ENCODE results near the gene MRPL9. TPM values are rescaled to one million over a fixed set of nuclear protein-coding genes. Genes with fewer than 3 reads are reported as not detected.

MRPL9 gene
- total RNA-seq, 2 donors from 2014 or later: 47.9 to 65.7 TPM

DNA sequence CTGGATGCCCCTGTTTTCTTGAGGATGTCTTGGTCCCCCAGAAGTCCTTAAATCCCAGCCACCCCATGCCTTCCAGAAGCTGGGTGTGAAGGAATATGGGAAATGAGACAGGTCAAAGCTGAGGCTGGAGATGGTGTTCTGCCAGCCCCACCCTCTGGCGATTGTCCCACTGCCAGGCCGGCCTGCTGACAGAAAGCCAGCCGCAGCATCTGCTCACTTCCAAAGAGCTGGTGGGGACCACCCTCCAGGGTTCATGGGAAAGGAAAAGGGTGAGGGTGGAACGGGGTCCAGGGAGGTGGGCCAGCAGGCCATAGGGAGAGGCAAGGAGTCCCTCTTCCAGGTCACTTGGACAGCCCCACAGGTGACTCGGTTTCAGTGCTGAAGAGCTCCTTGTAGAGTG, 43.8 kb upstream of the MRPL9 start:
- Histone ChIP-seq H3K27ac (no peak overlapping the region), H3K4me3 (no peak overlapping the region), H3K9me3 (no peaks in the 10 kb centered on the region), H3K36me3 (no peaks in the 10 kb centered on the region), H3K27me3 (replicated peaks; ENCODE audit: insufficient read depth) (no peaks in the 10 kb centered on the region), H3K4me1 (ENCODE audit: control insufficient read depth in 1 of 2, low read depth in 2 of 2) (no peaks in the 10 kb centered on the region)
- no peak for DNase-seq (ENCODE audit: low spot score)
- TF ChIP-seq, protein P1, sequence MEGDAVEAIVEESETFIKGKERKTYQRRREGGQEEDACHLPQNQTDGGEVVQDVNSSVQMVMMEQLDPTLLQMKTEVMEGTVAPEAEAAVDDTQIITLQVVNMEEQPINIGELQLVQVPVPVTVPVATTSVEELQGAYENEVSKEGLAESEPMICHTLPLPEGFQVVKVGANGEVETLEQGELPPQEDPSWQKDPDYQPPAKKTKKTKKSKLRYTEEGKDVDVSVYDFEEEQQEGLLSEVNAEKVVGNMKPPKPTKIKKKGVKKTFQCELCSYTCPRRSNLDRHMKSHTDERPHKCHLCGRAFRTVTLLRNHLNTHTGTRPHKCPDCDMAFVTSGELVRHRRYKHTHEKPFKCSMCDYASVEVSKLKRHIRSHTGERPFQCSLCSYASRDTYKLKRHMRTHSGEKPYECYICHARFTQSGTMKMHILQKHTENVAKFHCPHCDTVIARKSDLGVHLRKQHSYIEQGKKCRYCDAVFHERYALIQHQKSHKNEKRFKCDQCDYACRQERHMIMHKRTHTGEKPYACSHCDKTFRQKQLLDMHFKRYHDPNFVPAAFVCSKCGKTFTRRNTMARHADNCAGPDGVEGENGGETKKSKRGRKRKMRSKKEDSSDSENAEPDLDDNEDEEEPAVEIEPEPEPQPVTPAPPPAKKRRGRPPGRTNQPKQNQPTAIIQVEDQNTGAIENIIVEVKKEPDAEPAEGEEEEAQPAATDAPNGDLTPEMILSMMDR (IDR thresholded peaks at IDR 0.05): no peak
- no peak for ATAC-seq (ENCODE audit: insufficient number of reproducible peaks, low FRiP score, low read depth)

- Histone ChIP-seq H3K36me3 (no peaks in the 10 kb centered on the region), H3K4me3 (no peak overlapping the region), H3K9me3 (no peaks in the 10 kb centered on the region), H3K27me3 (replicated peaks; ENCODE audit: insufficient read depth) (no peaks in the 10 kb centered on the region), H3K27ac (no peak overlapping the region), H3K4me1 (ENCODE audit: control insufficient read depth in 1 of 2, low read depth in 2 of 2) (no peaks in the 10 kb centered on the region)
- TF ChIP-seq, protein P1 (IDR thresholded peaks at IDR 0.05): no peak
- ATAC-seq (ENCODE audit: insufficient number of reproducible peaks, low FRiP score, low read depth) (no peak), DNase-seq (ENCODE audit: low spot score) (no peak)
These were observed 42.9 kb upstream of the MRPL9 start for GRCh38 chr1:151806170-151806569.

DNA sequence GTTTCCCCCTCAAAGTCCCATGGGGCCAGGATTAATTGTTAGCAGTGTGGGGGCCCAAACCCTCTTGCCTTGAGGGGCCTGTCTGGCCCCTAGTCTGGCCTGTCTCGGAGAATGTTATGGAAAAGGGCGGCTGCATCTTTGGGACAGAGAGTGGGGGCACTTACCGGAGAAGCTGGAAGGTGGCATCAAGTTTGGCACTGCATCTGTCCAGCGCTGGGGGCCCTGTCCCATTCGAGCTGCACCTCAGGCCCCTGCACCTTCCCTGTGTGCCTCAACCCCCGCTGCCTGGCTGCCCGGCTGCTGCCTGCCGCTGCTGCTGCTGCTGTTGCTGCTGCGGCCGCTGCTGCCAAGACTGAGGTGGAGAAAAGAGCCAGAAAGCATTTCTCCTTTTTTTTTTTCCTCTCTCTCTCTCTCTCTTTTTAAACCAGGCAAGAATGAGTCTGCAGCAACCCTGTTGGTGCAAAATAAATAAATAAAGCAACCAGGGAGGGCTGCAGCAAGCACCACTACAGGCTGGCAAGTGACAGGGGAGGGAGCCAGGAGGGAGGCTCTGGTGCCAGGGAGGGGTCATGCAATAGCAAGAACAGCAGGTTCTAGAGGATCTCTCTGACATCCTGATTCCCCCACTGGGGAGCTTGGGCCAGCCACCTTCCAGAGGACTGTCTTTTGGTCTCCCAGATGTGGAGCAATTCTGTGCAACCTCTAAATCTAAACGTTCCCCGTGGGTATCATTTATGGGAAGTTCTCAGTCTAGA, 41.9 kb upstream of the MRPL9 start, which contains the start of gene LINGO4:
LINGO4 (minus strand) TSS at position 354 of the 755 bp plus-strand sequence. CDS start 2,715 bp downstream, outside the sequence.
- H3K27me3 ChIP-seq (replicated peaks; ENCODE audit: insufficient read depth): no peaks in the 10 kb centered on the region
- DNase-seq (ENCODE audit: low spot score): no peak
- no peaks in the 10 kb centered on the region for H3K36me3 ChIP-seq
- no peak within 1 kb of the TSS for H3K4me3 ChIP-seq
- no peak for ATAC-seq (ENCODE audit: insufficient number of reproducible peaks, low FRiP score, low read depth)
- no peak within 1 kb of the TSS for H3K27ac ChIP-seq
- TF ChIP-seq, protein P1 (IDR thresholded peaks at IDR 0.05): no peak
- H3K9me3 ChIP-seq: no peaks in the 10 kb centered on the region
- no peaks in the 10 kb centered on the region for H3K4me1 ChIP-seq (ENCODE audit: control insufficient read depth in 1 of 2, low read depth in 2 of 2)

DNA sequence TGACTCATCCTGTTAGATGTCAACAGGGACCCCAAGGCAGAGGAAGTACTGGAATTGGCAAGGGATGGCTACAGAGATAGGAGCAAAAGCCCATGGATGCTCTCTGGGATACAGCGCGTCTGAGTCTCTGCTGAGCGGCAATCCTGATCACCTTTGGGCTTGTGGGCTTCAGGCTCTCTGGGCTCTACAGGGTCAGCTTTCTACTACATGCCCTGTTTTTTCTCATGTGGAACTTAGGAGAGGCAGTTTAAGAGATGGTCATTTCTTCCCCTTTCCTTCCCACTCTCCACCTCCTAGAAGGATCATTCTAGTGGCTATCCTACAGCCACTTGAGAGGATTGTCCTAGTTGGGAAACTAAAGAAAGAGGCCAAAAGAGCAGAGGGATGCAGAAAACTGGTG, 40.6 kb upstream of the MRPL9 start:
- no peaks in the 10 kb centered on the region for H3K4me1 ChIP-seq (ENCODE audit: control insufficient read depth in 1 of 2, low read depth in 2 of 2)
- DNase-seq (ENCODE audit: low spot score): no peak
- TF ChIP-seq, protein P1 (IDR thresholded peaks at IDR 0.05): no peak
- no peaks in the 10 kb centered on the region for H3K36me3 ChIP-seq
- no peaks in the 10 kb centered on the region for H3K27me3 ChIP-seq (replicated peaks; ENCODE audit: insufficient read depth)
- no peak for ATAC-seq (ENCODE audit: insufficient number of reproducible peaks, low FRiP score, low read depth)
- H3K4me3 ChIP-seq: no peak overlapping the region
- H3K27ac ChIP-seq: no peak overlapping the region
- no peaks in the 10 kb centered on the region for H3K9me3 ChIP-seq

DNA sequence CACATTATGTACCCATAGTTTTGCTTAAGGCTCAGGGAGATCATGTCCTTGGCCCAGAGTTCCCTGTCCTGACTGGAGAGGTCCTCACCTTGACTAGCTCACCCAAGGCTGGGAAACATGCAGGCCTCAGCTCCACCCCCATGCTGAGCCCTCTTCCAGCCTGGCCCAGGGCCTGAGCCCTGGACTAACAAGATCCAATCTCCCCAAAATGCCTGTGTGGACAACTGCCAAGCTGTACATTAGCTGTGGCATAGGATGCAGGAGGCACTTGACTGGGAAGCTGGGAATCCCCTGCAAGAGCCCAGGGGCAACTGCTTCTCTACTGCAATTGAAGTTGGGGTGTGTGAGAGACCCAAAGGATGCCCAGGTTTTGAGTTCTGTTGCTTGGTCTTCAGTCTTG, 39.9 kb upstream of the MRPL9 start:
- no peaks in the 10 kb centered on the region for H3K36me3 ChIP-seq
- no peak for DNase-seq (ENCODE audit: low spot score)
- H3K27me3 ChIP-seq (replicated peaks; ENCODE audit: insufficient read depth): no peaks in the 10 kb centered on the region
- no peak overlapping the region for H3K27ac ChIP-seq
- no peak for ATAC-seq (ENCODE audit: insufficient number of reproducible peaks, low FRiP score, low read depth)
- H3K9me3 ChIP-seq: no peaks in the 10 kb centered on the region
- TF ChIP-seq, protein P1 (IDR thresholded peaks at IDR 0.05): no peak
- no peaks in the 10 kb centered on the region for H3K4me1 ChIP-seq (ENCODE audit: control insufficient read depth in 1 of 2, low read depth in 2 of 2)
- H3K4me3 ChIP-seq: no peak overlapping the region
